Stimulated activated CD8-positive, alpha-beta memory T cell treated with anti-CD3 and anti-CD28 coated beads, Interleukin-4, amount 100 ng/mL, for 48 hours (primary cell): Measurements from ENCODE around the gene H1-8.
"Not testable (repeated sequence)": the region's sequence is repeated elsewhere in the genome, so short reads cannot be mapped to it uniquely, and the experiment has no call there.

ENCODE experiments used
- DNase-seq: peaks from one replicate; pipeline ENCODE4 v3.0.0-alpha.2; 2020

The H1-8 gene

DNA sequence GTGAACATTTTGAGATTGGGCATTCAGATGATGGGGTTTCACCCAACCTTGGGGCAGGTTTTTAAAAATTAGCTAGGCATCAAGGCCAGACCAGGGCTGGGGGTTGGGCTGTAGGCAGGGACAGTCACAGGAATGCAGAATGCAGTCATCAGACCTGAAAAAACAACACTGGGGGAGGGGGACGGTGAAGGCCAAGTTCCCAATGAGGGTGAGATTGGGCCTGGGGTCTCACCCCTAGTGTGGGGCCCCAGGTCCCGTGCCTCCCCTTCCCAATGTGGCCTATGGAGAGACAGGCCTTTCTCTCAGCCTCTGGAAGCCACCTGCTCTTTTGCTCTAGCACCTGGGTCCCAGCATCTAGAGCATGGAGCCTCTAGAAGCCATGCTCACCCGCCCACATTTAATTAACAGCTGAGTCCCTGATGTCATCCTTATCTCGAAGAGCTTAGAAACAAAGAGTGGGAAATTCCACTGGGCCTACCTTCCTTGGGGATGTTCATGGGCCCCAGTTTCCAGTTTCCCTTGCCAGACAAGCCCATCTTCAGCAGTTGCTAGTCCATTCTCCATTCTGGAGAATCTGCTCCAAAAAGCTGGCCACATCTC, 8.4 kb upstream of the H1-8 start:
- DNase-seq, result no peak

DNA sequence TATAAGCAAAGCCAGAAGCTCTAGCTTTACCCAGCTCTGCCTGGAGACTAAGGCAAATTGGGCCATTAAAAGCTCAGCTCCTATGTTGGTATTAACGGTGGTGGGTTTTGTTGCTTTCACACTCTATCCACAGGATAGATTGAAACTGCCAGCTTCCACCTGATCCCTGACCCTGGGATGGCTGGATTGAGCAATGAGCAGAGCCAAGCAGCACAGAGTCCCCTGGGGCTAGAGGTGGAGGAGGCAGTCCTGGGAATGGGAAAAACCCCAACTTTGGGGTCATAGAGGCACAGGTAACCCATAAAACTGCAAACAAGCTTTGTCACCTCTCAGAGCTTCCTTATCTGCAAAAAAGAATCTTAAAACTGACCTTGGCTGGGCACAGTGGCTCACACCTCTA, 7.9 kb upstream of the H1-8 start:
- DNase-seq, result no peak

DNA sequence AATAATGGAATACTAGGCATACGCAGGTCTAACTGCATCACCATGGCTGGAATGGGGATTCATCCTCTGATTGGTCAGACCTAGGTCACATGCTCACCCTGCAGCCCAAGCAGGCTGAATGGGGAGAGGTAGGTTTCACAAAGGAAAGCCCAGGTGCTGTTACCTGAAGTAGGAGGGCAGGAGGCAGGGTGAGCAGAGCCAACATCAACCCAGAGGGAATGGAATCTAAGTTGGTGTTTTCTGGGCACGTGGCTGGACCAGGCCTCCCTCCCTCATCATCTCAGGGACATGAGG, 6.7 kb upstream of the H1-8 start:
- DNase-seq, result no peak

DNA sequence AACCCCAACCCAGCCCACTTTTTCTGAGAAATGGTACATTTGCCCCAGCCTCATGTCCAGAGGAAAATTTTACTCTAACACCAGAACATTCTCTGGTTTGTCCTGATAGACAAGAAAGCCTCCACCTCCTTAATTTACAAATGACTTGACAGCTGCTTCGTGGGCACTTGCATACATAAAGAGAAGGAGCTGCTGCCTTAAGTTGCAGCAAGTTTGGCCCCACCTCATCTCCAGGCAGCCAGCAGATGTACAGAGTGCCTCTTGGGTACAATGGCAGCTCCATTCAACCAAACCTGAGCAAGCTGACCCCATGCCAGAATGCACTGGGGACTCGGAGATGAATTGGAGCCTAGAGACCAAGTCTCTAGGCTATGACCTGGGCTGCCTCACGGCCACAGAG, 6.2 kb upstream of the H1-8 start:
- no peak for DNase-seq

DNA sequence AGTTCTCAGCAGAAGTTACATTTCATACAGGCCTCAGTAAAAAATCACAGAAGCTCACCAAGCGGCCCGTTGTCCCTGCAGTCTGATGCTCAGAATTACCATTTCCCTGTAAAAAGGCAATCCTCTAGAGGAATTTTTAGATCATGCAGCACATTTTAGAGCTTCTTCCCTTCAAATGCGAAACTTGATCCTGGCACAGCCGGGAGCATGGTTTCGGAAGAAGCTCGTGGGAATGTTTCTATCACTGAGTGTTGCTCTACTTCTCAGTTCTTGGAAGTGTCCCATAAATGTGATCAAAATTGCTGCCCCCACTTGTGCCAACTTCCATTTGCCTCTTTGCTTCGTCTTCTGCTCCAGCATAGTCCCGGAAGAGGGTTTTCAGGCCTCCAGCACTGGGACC, 3.8 kb upstream of the H1-8 start:
- no peak for DNase-seq

DNA sequence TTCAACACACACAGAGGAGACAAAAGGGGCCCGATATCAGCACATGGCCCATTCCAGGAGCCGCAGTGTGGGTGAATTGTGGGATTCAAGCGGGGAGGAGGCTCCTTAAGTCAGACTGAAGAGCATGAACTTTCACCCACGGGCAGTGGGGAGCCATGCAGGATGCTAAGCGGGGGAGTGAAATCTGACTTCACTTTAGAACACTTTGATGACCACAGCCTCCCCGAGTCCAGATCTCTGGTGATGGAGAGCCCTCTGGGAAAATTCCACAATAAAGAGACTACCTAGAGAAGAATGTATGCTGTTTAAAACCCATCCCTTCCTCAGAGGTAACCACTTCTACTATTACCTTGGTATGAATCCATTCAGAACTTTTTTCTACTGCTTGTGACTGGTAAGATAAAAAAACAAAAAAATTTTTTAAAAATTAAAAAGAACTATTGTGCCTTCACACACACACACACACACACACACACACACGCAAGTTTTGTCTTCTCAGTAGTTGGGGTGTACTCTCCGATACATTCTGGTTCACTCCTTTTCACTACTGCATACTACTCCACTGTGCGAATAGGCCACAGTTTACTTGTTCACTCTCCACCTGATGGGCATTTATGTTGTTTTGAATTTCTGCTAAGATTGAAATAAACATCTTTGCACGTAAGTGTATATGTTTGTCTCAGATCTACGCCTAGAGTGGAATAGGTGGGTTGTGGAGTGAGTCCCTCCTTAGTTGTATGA, 2.0 kb upstream of the H1-8 start:
- DNase-seq, result no peak

DNA sequence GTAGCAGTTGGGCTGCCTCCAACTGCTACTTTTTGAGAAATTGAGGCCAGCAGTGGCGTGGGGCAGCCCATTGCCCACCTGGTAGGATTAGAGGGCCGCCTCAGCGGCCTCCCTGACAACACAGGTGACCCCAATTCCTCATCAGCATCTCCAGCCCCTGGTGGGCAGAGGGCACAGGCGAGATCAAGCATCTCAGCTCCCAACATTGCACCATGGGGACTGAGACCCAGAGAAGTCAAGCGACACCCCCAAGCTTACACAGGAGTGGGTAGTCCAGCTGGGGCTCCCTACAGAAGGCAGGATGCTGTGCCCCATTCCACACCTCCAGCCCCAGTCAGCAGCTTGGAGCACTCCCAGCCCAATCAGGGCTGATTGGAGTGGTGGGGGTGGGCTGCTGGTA, 228 bp upstream of the H1-8 start:
- DNase-seq, result no peak

DNA sequence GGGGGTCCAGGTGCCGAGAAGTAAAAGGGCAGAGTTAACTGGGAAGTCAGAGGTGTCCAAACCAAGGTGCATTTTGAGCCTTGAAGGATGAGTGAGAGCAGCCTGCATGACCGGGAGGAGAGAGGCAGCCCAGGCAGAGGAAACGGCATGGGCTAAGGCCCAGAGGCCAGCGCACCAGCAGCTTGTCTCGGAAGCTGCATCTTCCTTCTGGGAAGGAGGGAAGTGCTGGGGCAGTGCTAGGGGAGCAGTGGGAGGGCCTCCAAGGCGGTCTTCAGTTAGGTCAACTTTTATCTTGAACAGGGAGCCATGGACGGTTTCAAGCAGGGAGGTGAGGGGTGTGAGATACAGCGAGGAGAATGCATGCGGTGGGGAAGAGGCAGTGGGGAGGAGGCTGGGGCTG, 1.0 kb downstream of the H1-8 start:
- DNase-seq, result no peak

DNA sequence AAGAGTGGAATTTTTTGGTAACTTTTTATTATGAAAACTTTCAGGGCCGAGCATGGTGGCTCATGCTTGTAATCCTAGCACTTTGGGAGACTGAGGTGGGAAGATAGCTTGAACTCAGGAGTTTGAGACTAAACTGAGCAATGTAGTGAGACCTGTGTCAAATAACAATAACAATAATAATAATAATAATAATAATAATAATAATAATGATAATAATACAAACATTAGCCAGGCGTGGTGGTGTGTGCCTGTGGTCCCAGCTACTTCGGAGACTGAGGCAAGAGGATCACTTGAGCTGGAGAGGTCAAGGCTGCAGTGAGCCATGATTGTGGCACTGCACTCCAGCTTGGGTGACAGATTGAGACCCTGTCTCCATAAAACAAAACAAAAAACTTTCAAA, 3.0 kb downstream of the H1-8 start:
- not testable (repeated sequence) for DNase-seq

DNA sequence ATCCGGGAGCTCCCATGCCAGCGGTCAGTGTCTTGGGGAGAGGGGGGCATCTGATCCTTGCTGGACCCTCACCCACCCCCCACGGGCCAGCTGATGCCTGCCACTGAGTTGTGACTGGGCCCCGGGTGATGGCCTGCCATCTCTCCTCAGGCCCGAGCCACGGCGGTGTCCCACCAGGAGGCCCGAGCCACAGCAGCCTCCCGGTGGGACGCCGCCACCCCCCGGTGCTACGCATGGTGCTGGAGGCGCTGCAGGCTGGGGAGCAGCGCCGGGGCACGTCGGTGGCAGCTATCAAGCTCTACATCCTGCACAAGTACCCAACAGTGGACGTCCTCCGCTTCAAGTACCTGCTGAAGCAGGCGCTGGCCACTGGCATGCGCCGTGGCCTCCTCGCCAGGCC, 4.3 kb downstream of the H1-8 start:
- DNase-seq, result no peak

DNA sequence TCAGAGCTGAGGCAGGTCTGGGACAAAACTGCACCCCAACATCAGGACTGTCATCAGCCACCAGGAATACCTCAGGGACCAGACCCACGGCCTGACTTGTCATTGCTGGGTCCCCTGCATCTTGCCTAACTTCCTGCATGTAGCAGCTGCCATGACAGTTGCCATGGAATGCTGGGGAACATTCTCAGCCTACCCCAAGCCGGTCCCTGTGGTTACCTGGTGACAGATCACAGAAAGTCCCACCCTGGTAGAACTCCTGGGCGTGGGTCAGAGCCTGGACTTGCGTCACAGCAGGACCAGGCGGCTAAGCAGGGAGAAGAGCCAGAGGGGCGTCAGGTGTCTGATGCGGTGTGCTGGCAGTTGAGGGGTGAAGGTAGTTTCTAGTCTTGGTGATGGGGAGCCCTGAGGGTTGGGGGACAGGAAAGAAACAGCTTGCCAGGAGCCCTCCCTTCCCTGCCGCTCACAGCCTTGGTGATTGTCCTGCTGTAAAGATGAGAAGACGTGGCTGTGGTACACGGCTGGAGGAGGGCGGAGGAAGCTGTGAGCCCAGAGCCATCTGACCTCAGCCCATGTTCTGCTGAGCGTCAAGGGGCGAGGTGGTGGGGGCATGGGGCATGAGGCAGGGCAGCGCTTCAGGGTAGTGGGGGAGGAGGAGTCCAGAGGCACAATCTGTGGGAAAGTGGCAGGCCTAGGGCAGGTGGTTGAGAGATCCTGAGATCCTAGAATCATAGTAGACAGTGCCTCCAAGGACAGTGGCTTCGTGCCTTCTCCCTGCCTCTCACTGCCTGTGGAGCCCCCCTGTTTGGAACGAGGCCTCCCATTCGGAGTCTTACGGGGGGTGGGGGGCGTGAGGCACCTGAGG, 5.4 kb downstream of the H1-8 start:
- no peak for DNase-seq

DNA sequence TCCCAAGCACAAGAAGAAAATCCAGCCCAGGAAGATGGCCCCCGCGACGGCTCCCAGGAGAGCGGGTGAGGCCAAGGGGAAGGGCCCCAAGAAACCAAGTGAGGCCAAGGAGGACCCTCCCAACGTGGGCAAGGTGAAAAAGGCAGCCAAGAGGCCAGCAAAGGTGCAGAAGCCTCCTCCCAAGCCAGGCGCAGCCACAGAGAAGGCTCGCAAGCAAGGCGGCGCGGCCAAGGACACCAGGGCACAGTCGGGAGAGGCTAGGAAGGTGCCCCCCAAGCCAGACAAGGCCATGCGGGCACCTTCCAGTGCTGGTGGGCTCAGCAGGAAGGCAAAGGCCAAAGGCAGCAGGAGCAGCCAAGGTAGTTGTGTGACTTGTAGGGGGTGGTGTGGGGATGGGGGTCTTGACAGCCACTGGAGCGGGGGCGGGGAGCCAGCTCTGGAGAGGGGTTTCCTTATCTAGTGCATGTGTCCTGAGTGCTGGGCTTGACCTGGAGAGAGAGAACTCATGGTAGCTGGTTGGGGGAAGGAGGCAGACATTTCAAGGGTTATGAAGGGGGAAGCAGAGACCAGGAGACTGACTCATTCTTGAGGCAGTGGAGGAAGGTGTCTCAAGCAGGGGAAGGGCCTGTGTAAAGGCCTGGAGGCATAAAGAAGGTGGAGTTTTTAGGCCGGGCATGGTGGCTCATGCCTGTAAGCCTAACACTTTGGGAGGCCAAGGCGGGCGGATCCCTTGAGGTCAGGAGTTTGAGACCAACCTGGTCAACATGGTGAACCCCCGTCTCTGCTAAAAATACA, 6.2 kb downstream of the H1-8 start:
- DNase-seq, result no peak

DNA sequence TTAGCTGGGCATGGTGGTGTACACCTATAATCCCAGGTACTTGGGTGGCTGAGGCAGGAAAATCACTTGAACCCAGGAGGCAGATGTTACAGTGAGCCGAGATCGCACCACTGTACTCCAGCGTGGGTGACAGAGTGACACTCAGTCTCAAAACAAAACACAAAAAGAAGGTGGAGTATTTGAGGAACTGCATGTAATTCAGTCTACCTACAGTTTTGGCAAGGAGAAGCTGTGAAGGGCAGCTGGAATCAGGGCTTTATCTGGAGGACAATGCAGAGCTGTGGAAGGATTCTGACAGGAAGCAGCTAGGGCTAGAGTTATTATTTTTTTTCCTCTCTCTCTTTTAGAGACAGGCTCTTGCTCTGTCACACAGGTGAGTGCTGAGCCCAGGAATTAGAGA, 6.8 kb downstream of the H1-8 start:
- DNase-seq, result no peak

DNA sequence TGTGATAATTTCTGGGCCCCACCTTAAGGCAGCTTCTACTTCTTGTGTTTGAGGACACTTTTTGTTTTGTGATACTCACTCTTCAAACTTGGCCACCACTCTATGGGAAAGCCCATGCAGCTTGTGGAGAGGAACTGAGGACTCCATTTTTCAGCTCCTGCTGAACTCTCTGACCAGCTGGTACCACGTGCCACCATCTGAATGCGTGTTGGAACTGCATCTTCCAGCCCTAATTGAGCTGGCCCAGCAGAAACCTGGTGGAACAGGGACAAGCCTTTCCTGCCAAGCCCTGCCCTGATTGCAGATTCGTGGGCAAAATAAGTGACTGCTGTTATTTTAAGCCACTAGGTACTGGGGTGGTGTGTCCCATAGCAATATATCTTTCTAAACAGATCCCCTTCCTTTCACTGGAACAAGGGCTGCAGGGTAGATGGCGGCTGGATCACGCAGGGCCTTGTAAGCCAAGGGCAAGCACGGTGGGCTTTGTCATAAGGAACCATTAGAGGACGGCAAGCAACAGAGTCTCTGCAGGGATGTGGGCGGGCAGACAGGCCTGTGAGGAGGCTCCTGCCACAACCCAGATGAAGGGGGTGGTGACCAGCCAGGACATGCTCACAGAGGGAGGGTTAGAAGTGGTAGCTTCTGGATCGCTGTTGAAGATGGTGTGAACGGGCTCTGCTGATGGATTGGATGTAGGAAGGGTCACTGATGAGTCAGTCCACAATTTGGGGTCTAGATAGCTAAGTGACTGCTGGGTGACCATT, 9.5 kb downstream of the H1-8 start:
- DNase-seq, result no peak

DNA sequence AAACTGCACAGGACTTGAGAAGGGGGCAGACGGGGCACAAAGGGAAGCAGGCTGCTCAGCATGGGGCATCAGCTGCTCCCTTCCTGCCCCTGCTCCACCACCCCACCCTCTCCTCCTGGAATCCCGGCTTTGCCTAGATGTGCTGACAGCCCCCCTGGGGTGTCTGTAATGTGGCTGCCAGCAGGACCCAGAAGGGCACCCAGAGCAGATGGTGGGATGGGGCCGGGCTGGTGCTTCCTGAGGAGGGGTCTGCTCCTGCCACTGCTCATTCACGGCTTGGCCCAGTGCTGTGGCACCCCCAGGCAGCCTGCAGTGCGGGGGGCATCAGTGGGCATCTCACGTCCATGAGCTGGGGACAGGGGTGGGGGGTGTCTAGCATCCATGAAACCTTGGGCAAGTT, 10.2 kb downstream of the H1-8 start:
- no peak for DNase-seq

DNA sequence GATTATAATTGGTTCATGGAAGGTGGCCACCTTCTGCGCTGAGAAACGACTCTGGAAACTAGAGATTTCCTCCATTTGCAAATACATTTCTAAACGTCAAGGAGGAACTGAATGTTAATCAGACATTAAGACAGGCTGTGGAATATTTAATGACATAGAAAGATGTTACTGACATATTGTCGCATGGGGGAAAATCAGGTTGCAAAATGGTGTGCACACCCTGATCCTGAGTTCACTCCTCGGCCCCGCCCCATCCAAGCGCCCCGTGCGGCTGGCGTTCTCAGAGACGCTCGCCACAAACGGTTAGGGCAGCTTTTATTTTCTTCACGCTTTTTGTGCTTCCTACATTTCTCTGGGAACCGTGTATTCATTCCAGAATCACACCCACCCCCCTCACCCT, 10.7 kb downstream of the H1-8 start:
- peak; percentile 35 for DNase-seq

DNA sequence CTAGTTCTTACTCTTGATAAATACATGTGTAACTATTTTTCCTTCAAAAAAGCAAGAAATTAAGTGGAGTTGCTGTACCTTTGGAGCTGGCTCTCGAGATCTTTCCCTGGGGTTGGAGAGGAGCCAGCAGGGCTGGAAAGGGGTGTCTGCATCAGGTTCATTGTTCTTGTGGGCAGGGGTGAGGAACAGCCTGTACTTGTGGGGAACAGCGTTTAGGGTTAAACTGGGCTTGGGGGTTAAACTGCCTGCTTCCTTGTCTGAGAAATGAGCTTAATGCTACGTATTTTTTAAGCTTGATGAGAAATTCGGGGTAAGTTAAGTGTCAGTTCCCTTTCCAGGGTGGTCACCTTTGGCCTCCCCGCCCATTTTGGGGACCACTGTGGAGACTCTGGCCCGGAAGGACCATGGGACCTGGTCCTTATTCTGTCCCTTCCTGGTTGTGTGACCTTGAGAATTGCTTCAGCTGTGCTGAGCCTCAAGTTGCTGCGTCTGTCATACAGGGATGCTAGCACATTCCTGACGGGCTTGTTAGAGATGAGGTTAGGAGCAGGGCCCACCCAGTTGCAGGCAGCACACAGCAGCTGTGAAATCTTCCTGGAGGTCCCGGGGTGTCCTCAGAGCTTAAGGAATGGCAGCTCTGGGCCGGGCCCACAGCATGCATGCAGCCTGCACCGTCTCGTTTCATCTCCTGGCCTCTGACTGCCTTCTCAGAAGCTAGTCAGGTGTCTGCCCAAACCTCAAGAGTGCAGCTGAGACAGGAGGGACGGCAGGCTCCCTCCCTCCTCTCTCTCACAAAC, 11.6 kb downstream of the H1-8 start:
- DNase-seq, result no peak

DNA sequence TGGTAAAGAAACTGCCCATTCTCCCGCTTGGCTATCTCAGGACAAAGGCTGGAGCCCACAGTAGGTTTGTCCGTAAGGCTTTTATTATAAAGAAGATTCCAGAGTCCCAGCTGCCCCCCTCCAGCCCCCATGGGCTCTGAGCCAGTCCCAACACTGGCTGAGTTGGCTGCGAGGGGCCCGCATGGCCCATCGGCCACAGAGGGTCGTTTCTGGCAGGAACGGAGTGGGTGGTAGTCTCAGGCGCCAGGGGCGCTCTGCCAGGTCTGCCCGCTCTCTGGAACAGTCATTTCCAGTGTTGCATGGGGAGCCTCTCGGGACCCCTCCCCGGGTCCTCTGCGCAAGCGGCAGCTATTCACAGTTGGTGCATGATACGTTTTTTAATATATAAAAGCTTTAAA, 12.2 kb downstream of the H1-8 start:
- DNase-seq, result no peak

DNA sequence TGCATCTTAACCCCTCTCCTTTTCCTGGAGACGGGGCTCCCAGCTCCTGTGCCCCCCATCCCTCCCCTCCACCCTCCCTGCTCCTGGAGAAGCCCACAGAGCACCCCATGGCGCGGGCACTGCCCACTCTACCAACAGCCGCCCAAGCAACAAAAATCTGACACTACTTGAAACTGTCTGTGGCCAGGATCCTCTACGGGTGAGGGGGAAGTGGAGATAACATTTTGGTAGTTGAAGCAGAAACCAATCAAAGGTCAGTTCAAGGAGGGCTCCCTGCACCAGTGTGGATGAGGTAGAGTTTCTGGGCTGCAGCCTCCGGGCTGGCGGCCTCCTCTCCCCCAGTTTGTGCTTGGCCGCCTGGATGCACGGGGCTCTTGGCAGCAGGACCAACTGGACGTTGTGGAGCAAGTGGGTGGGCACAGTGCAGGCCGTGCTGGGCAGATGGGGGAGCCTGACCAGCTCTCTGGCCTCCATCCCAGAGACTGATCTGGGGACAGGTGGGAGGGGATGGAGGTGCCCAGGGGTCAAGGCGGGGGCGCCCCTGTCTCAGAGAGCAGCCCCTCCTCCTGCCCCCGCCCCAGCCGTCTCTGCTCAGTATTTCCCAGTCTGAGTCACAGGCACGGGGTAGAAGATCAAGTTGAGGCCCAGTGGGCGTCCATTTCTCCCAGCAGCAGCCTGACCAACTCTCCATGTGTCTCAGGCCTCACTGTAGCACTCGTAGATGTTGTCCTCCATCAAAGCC, 12.8 kb downstream of the H1-8 start:
- no peak for DNase-seq

DNA sequence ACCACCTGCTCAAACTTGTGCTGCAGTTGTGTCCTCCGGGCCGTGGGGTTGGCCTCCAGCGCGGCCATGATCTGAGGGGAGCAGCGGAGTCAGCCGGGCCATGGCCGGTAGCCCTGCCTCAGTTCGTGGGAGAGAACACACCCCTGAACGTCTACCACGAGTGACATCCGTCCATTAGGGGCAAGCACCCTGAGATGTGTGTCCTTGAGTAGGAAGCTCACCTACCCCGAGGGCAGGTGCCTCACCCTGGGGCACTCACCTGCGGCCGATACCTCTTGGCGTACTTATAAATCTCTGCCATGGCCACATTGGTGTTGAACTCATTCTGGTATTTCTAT, 13.4 kb downstream of the H1-8 start:
- no peak for DNase-seq

DNA sequence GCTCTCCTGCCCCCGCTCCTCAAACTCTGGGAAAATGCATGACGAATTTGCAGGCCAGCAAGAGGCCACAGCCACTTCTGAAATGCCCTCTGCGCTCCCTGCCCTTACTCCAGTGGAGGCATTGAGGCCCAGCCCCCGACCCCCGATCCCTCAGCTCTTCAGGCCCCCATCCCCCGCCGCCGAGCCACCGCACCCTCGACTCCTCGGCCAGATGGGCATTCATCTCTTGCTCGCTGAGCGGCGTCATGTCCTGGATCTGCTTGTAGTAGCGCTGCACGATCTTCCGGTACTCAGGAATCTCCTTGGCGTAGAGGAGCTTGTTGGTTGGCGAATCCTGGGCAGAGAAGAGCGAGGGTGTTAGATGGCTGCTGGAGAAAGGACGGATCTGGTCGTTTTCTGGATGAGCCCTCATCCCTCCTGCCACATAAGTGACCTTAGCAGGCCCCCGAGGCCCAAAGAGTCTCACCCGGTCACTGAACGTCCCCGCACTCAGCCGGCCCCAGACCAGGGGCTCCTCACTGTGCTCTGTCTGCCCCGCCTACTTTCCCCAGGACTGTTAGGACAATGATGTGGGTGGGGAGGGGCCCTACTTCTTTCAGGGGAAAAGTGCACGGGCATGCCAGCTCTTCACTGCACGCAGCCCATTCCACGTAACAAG, 14.0 kb downstream of the H1-8 start:
- no peak for DNase-seq
